HG02840 (cell line): ENCODE results near the gene ZBTB20.
A peak's percentile ranks its signal among the peaks of the same experiment; 100 is the strongest.
"Not testable (repeated sequence)": the region's sequence is repeated elsewhere in the genome, so short reads cannot be mapped to it uniquely, and the experiment has no call there.

ENCODE experiments used
- ATAC-seq: cut with Tn5 transposase; IDR thresholded peaks from one replicate; pipeline ENCODE4 v1.9.1; 2021; ENCODE audit warnings: mild to moderate bottlenecking, moderate library complexity, moderate number of reproducible peaks; ENCODE audit not compliant: unreplicated experiment, low FRiP score

The ZBTB20 gene

GRCh38 chr3:114848643-114849350, 298.3 kb downstream of the ZBTB20 start:
- ATAC-seq = no peak

GRCh38 chr3:114848082-114848481, 299.0 kb downstream of the ZBTB20 start:
- ATAC-seq = no peak

DNA sequence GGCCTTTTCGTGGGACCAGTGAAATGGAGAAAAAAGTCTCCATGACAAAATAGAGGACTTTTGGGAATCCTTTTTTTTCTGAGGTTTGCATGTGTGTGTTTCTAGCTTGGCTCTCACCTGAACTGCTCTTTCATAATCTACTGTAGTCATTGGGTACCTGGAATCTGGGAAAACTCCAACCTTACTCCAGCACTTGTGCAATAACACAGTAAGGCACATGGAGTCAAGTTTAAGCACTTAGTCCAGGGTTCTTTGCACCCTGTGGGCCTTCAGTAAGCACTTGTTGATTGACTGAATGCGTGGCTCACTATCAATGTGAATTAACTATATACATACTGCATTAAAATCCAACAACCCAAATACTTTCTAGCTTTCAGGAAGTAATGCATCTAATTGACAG, 299.5 kb downstream of the ZBTB20 start:
- no peak for ATAC-seq

DNA sequence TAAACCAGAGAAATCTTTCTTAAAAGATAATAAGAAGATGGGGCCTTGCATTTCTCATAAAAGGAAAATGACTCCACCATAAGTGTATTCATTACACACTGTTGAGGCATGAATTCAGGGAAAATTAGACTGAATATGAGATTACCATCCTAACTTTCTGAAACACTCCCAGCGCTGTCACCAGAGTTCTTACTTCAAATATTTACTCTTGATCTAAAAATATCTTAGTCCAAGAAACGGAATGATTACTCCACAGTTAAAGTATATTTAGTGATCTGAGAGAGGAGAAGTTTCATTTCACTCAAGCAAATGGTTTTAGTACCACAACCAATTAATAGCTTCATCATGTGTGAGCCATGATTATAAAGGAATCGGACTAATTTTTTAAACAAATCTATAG, 300.3 kb downstream of the ZBTB20 start:
- no peak for ATAC-seq

- ATAC-seq = no peak
These were observed 300.8 kb downstream of the ZBTB20 start for GRCh38 chr3:114846252-114846651.

DNA sequence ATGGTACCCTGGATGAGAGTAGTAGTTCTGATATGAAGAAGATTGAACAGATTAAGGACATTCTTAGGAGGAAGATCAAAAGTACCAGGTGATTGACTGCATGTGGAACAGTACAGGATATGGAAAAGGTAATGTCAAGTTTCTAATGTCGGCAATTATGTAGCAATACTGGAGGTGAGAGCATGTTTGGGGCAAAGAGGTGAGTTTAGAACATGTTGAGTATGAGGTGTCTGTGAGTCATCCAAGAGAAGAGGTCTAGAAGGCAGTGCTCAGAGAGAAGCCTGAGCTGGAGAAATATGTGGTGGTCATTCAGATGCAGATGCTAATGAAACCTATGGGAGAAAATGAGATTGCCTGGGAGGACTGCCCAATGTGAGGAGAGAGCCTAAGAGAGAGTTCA, 305.6 kb downstream of the ZBTB20 start:
- ATAC-seq = no peak

- ATAC-seq = no peak
These were observed 307.6 kb downstream of the ZBTB20 start for GRCh38 chr3:114839476-114839875.

DNA sequence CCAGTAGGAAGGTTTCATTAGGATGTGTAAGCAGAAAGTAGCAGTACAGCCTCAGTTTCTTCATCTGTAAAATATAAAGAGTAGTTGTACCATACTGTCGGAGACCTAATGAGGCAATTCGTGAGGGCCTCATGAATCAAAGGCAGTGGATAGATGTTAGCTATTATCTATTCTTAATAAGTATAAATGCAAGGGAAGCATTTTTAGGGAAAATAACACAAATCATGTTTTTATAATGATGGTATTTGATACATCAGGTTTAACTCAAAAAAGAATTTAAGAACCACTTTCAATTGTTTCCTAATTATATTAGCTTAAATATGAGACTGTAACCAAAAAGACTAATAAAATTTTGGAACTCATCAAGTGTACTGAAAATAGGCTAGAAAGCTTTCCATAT, 309.1 kb downstream of the ZBTB20 start:
- no peak for ATAC-seq

DNA sequence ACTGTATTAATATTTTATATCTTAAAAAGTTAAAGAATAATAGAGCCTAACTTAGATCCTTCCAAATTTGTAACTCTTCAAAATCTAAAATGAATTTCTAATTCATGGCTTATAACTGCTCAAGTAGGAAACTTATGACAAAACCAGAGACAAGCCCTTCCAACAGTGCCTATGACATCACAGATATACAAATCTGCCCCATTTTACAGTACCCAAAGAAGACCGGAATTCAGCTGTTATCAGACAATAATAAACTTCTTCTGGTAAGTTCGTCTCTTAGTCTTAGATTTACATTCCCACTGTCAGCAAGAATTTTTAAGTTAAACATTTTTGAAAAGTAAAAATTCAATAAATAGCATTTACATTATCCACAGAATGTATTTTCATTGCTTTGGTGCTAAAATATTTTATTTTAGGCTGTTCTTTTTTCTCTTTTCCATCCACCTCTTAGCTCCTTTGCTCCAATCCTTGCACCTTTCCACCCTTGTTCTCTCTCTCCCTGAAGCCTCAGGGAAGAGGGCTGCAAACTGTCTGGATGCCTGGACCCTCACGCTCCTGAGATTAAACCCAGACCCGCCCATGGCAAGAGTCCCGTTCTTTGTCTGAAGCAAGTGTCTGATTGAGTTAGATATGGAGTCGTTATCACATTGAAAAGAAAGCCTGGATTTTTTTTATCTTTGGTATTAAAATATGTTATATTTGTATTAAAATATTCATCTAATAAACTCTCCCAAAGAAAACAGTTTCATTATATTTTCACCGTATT, 312.7 kb downstream of the ZBTB20 start:
- no peak for ATAC-seq

DNA sequence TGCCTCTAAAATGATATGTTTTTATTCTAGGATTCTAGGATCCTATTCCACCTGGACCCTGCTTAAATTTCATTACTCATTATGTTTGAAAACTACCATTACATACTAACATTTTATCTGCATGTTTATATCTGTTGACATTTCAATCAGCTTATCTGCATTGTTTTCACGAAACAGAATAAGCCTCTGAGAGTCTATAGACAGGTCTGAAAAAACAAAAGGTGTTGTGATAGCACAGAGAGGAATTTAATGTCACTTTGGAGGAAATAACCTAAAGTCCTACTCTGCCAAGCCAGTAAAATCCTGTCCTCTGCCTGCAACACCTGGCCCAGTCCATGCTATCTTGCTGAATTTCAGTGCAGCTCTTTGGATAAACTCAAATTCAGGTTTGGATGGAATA, 315.2 kb downstream of the ZBTB20 start:
- no peak for ATAC-seq

- no peak for ATAC-seq
These were observed 316.4 kb downstream of the ZBTB20 start for GRCh38 chr3:114830652-114831051.

DNA sequence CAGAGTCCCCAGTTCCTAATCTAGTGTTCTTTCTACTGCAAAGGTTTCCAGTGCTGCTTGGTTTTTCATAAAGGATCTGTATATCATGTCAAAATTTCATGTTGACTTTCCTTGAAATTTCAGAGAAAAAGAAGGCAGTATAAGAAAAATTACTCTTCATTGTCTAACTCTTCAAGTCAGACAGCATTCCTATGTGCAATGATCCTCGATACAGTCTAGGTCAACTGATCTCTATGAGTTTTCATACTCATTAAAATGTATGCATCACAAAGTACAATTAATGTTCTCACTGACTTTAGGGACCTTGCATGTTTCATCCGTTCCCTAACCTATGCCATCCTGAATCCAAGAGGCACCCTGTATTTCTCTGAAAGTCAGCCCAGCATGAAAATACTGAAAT, 317.3 kb downstream of the ZBTB20 start:
- no peak for ATAC-seq

DNA sequence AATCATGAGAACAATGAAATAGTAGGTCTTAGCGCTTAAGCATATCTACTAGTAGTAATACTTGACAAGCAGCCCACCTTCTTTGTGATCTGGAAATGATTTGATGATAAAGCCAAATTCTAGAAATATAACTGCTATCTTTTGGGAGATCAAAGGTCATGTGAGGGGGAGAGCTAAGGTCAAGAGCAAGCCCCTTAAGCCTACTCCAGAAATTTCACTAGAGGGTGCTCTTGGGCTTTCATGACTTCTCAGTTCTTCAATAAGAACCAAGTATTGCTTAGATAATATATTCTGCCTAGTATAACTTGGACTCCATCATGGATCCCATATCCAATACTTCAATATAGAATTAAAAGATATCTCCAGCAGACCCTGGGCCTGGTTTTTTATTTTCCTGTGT, 319.6 kb downstream of the ZBTB20 start:
- no peak for ATAC-seq

DNA sequence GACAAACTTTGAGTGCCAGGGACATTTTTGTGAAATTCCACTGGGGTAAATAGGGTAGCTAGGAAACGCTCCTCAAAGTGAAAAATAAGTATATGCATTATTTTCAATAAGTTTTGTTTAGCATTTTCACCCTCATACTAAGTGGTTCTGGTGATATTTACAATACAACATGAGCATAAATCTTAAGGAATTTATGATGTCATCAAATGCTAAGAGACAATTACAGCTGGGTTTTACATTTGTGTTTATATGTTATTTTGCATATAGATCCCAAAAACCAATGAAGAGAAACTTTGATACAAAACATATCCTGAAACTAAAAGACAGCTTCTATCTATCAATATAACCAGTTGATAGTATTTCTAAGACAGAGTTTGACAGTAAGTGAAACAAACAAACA, 323.1 kb downstream of the ZBTB20 start:
- ATAC-seq = no peak

GRCh38 chr3:114823061-114823460, 324.0 kb downstream of the ZBTB20 start:
- ATAC-seq = no peak

GRCh38 chr3:114816052-114816451, 331.0 kb downstream of the ZBTB20 start:
- no peak for ATAC-seq

DNA sequence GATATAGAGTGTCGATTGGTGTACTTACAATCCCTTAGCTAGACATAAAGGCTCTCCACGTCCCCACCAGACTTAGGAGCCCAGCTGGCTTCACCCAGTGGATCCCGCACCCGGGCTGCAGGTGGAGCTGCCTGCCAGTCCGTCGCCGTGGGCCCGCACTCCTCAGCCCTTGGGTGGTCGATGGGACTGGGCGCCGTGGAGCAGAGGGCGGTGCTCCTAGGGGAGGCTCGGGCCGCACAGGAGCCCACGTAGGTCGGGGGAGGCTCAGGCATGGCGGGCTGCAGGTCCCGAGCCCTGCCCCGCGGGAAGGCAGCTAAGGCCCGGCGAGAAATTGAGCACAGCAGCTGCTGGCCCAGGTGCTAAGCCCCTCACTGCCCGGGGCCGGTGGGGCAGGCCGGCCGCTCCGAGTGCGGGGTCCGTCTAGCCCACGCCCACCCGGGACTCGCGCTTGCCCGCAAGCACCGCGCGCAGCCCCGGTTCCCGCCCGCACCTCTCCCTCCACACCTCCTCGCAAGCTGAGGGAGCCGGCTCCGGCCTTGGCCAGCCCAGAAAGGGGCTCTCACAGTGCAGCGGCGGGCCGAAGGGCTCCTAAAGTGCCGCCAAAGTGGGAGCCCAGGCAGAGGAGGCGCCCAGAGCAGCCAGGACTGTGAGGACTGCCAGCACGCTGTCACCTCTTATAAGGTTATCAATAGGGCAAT, 334.4 kb downstream of the ZBTB20 start:
- not testable (repeated sequence) for ATAC-seq

DNA sequence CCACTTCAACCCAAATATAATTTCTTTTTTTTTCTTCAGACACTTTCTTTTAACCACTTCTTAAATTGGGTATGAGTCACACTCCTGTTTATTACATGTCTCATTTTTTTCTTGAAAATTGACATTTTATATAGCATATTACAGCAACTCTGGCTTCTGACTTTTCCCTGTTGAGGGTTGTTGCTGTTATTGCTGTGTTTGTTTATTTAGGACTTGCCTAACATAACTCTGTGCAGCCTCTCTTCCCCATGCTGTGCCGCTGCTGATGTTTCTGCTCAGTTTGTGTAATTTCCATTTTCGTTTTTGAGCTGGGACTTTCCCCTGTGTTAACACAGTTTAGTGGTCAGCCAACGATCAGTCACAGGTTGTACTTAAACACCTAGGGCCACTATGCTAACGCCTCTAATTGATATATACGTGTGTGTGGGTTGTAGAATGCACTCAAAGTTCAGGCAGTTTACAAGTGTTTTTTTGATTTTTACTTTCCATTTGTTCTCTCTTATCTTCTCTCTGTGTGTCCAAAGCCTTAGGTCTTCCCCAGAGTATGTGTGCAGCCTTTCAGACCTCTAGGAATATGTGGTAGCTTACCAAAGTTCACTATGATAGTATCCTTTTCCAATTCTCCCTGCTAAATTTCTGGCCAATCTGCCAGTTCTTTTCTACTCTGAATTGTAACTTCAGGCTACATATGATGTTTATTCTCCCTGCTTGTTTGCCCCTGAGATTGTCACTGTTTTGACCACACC, 337.2 kb downstream of the ZBTB20 start:
- peak; percentile 99 for ATAC-seq

DNA sequence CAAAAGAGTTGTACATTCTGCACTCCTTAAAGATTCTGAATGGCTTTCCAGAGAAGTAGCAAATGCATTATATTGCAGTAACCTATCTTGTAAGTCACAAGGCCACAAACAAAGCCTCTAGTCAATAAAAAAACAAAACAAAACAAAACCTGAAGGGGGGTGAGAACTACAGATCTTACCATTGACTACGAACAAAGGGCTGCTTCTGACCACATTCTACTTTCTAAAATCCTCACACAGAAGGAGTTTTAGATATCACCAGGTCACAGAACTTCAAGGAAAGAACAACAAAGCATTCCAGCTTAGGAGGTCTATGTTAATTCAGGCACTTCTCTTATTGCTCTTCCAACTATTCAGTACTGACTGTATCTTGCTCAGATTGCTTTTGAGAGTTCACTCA, 343.0 kb downstream of the ZBTB20 start:
- no peak for ATAC-seq

- no peak for ATAC-seq
These were observed 343.9 kb downstream of the ZBTB20 start for GRCh38 chr3:114803042-114803695.
